Sigmoid colon (tissue), 4 donors: ENCODE measurements around the gene ZNF276.

Experiments
- EP300 ChIP-seq, 4 donors: sonication (generic); formaldehyde crosslinking; IDR thresholded peaks; one replicate each; pipeline ENCODE4 v1.6.1; 2017; ENCODE audit warnings: antibody characterized with exemption in 4 of 4
- POLR2A ChIP-seq, 2 donors: fragments of 450-650 bp; IDR thresholded peaks; one replicate each; pipeline ENCODE4 v1.6.1; 2016; ENCODE audit warnings: antibody characterized with exemption in 2 of 2, mild to moderate bottlenecking in 2 of 2, moderate library complexity in 2 of 2
- POLR2AphosphoS5 ChIP-seq, 4 donors: sonication (generic); formaldehyde crosslinking; IDR thresholded peaks; one replicate each; pipeline ENCODE4 v1.6.1; 2017; ENCODE audit warnings: antibody characterized with exemption in 4 of 4
- TF ChIP-seq, protein P1 (sequence below), 4 experiments: fragments of 450-650 bp in 3 of 4; fragments of 200-600 bp in 1 of 4; IDR thresholded peaks; one replicate each; pipeline ENCODE4 v1.5.1; 2016 to 2019; ENCODE audit warnings: antibody characterized with exemption in 4 of 4, mild to moderate bottlenecking in 3 of 4, moderate library complexity in 2 of 4

DNA sequence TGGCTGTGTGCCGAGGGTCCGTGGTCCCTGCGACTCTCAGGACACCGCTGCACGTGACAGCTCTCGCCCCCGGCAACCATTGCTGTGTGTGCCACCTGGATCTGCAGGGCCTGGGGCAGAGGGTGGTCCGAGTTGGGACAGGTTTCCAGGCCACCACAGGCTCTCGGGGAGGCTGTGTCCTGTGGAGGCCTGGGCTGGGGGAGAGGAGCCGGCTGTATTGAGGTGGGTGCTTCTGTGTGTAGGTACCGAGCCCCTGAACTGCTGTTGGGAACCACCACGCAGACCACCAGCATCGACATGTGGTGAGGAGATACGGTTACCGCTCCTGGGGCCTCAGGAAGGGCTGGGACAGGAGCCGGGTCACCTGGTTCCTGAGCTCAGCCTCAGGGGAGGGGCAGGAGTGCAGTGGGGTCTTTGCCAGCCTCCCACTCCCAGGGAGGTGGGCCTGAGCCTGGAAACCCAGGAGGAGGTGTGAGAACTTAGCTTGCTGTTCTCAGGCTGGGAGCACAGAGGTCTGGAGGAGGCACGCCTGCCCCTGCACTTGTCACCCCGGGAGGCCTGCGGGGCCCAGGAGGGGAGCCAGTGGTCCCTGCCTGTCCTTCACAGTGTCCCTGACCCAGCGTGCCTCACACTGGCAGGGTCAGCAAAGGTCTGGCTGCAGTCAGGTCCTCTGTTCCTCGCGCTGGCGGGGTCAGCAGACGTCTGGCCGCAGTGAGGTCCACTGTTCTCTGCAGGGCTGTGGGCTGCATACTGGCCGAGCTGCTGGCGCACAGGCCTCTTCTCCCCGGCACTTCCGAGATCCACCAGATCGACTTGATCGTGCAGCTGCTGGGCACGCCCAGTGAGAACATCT lies 27.2 kb upstream of the ZNF276 start:
- no peak for TF ChIP-seq EP300 (IDR thresholded peaks at IDR 0.05)
- no peak for TF ChIP-seq POLR2A (IDR thresholded peaks at IDR 0.05)
- TF ChIP-seq, protein P1, sequence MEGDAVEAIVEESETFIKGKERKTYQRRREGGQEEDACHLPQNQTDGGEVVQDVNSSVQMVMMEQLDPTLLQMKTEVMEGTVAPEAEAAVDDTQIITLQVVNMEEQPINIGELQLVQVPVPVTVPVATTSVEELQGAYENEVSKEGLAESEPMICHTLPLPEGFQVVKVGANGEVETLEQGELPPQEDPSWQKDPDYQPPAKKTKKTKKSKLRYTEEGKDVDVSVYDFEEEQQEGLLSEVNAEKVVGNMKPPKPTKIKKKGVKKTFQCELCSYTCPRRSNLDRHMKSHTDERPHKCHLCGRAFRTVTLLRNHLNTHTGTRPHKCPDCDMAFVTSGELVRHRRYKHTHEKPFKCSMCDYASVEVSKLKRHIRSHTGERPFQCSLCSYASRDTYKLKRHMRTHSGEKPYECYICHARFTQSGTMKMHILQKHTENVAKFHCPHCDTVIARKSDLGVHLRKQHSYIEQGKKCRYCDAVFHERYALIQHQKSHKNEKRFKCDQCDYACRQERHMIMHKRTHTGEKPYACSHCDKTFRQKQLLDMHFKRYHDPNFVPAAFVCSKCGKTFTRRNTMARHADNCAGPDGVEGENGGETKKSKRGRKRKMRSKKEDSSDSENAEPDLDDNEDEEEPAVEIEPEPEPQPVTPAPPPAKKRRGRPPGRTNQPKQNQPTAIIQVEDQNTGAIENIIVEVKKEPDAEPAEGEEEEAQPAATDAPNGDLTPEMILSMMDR (IDR thresholded peaks at IDR 0.05), result no peak
- TF ChIP-seq POLR2AphosphoS5 (IDR thresholded peaks at IDR 0.05), result no peak
